HepG2 (cell line): ENCODE results near the gene HEPH. TPM values are rescaled to one million over a fixed set of nuclear protein-coding genes. Genes with fewer than 3 reads are reported as not detected.

Source experiments
- ATAC-seq: fragments of 200-7000 bp; cut with Tn5 transposase; 3 replicates; pipeline ENCODE4 v1.9.1; 2020; ENCODE audit warnings: mild to moderate bottlenecking, moderate library complexity
- BruUV-seq: library from RNA; stranded (reverse); fragments of 400-500 nt; replicated peaks from 2 replicates; lab custom pipeline; 2021; lab: Mats Ljungman, UMichigan
- CTCF ChIA-PET: fragments of 300-600 bp; formaldehyde crosslinking; extraction: SDS; loops from one replicate; lab custom pipeline; 2021; ENCODE audit warnings: low total read pairs, inconsistent platforms, low intra/inter-chr PET ratio; lab: Yijun Ruan, JAX
- POLR2A ChIA-PET: fragments of 350-600 bp; sonication (Branson Sonifier 250); formaldehyde crosslinking; loops from one replicate; lab custom pipeline; 2020; ENCODE audit warnings: antibody characterized with exemption, inconsistent platforms; lab: Yijun Ruan, JAX
- DNase-seq: peaks from one replicate; pipeline ENCODE4 v3.0.0-alpha.2; 2015; ENCODE audit warnings: low spot score
- FAIRE-seq: peaks from 3 replicates; lab custom pipeline; 2011; peaks lifted over from hg19 to GRCh38; lab: Jason Lieb, UNC
- H2AFZ ChIP-seq: one replicate; pipeline ENCODE4 v1.6.1; 2011; ENCODE audit warnings: low read length, inconsistent platforms
- H3K27ac ChIP-seq: fragments of 300-600 bp; 3 replicates; pipeline ENCODE4 v1.8.0; 2011; ENCODE audit warnings: mixed run types, mild to moderate bottlenecking, mixed read lengths, low read length, inconsistent platforms; ENCODE audit not compliant: insufficient read depth; ENCODE audit errors: extremely low read length
- H3K27me3 ChIP-seq, 2 experiments: fragments of 200-600 bp in 1 of 2; 2 replicates in 1 of 2; 3 replicates in 1 of 2; pipeline versions ENCODE4 v1.6.0 to v1.8.0; 2011; ENCODE audit warnings: low read length in 2 of 2, mild to moderate bottlenecking in 2 of 2, moderate library complexity in 2 of 2, inconsistent platforms in 1 of 2; ENCODE audit not compliant: insufficient read depth in 2 of 2, control insufficient read depth in 1 of 2
- H3K36me3 ChIP-seq, 2 experiments: fragments of 200-600 bp in 1 of 2; replicated peaks in 1 of 2; 2 replicates in 1 of 2; 3 replicates in 1 of 2; pipeline versions ENCODE4 v1.5.1 to v1.8.0; 2011; ENCODE audit warnings: low read length in 2 of 2, inconsistent platforms in 1 of 2; ENCODE audit not compliant: insufficient read depth in 2 of 2, control insufficient read depth in 1 of 2
- H3K4me1 ChIP-seq: 2 replicates; pipeline ENCODE4 v1.5.1; 2012; ENCODE audit warnings: low read length, inconsistent platforms; ENCODE audit not compliant: insufficient read depth
- H3K4me2 ChIP-seq: 2 replicates; pipeline ENCODE4 v1.6.0; 2011; ENCODE audit warnings: low read depth, low read length, inconsistent platforms
- H3K4me3 ChIP-seq, 3 experiments: fragments of 200-600 bp in 1 of 3; sonication (generic), shearing (Covaris generic) in 1 of 3; replicated peaks in 1 of 3; 2 replicates each; pipeline ENCODE4 v1.5.1; 2011 to 2016; ENCODE audit warnings: low read length in 3 of 3, inconsistent platforms in 2 of 3, low read depth in 2 of 3, mild to moderate bottlenecking in 2 of 3, control low read depth in 1 of 3, mixed read lengths in 1 of 3; ENCODE audit not compliant: insufficient read depth in 1 of 3
- H3K79me2 ChIP-seq: one replicate; pipeline ENCODE4 v1.6.1; 2011; ENCODE audit warnings: low read length, inconsistent platforms; ENCODE audit not compliant: insufficient read depth
- H3K9ac ChIP-seq: 2 replicates; pipeline ENCODE4 v1.6.0; 2011; ENCODE audit warnings: mild to moderate bottlenecking, low read depth, low read length, inconsistent platforms; ENCODE audit not compliant: insufficient read depth
- H3K9me3 ChIP-seq: 2 replicates; pipeline ENCODE4 v1.5.1; 2012; ENCODE audit warnings: mild to moderate bottlenecking, low read length
- H4K20me1 ChIP-seq: 2 replicates; pipeline ENCODE4 v1.6.0; 2011; ENCODE audit warnings: inconsistent platforms, mild to moderate bottlenecking, low read length, moderate library complexity; ENCODE audit not compliant: insufficient read depth
- AHR ChIP-seq: IDR thresholded peaks from 2 replicates; pipeline ENCODE4 v1.6.1; 2018; ENCODE audit warnings: missing genetic modification reagents, missing compliant biosample characterization
- ATM ChIP-seq: fragments of 450-650 bp; IDR thresholded peaks from 2 replicates; pipeline ENCODE4 v1.7.1; 2017; ENCODE audit warnings: mild to moderate bottlenecking, borderline replicate concordance
- KDM5B ChIP-seq: sonication (generic); formaldehyde crosslinking; IDR thresholded peaks from 2 replicates; pipeline ENCODE4 v1.4.0; 2020; ENCODE audit warnings: missing genetic modification reagents, mild to moderate bottlenecking, borderline replicate concordance
- KLF12 ChIP-seq: sonication (generic); formaldehyde crosslinking; IDR thresholded peaks from 2 replicates; pipeline ENCODE4 v1.4.0; 2020; ENCODE audit warnings: missing genetic modification reagents, borderline replicate concordance
- KLF6 ChIP-seq: IDR thresholded peaks from 2 replicates; pipeline ENCODE4 v1.8.0; 2016; ENCODE audit warnings: missing biosample characterization, missing genetic modification reagents
- MAFF ChIP-seq: IDR thresholded peaks from 2 replicates; pipeline ENCODE4 v1.6.1; 2011; ENCODE audit warnings: low read depth, low read length, improper control_type of control experiment
- TBP ChIP-seq: sonication (generic); formaldehyde crosslinking; IDR thresholded peaks from 2 replicates; pipeline ENCODE4 v1.5.0; 2020; ENCODE audit warnings: missing genetic modification reagents
- ZBTB21 ChIP-seq: sonication (generic); formaldehyde crosslinking; IDR thresholded peaks from 2 replicates; pipeline ENCODE4 v1.4.0; 2020; ENCODE audit warnings: missing genetic modification reagents
- ZBTB3 ChIP-seq: sonication (generic); formaldehyde crosslinking; IDR thresholded peaks from 2 replicates; pipeline ENCODE4 v1.4.0; 2020; ENCODE audit warnings: low read depth, mild to moderate bottlenecking, moderate library complexity, missing genetic modification reagents, borderline replicate concordance
- ZFP41 ChIP-seq: sonication (generic); formaldehyde crosslinking; IDR thresholded peaks from 2 replicates; pipeline ENCODE4 v1.4.0; 2020; ENCODE audit warnings: mild to moderate bottlenecking, missing genetic modification reagents, borderline replicate concordance
- ZNF460 ChIP-seq: sonication (generic); formaldehyde crosslinking; IDR thresholded peaks from 2 replicates; pipeline ENCODE4 v1.5.1; 2020; ENCODE audit warnings: missing genetic modification reagents, mild to moderate bottlenecking, borderline replicate concordance
- WGBS: methylation state at CpG from one replicate; pipeline ENCODE4 v1.1.6; 2017; ENCODE audit warnings: low lambda C conversion rate; 5-methylcytosine and 5-hydroxymethylcytosine counted together
- in situ Hi-C: cut with HindIII; loops from 2 replicates; pipeline ENCODE4 v1.10.0; 2017; ENCODE audit warnings: low pct_unique_long_range_greater_than_20kb; ENCODE audit not compliant: extremely low pct_ligation_motif_present
- intact Hi-C: fragments of 100-400 bp; cut with micrococcal nuclease; formaldehyde crosslinking; loops from one replicate; pipeline ENCODE4 v1.10.0; 2022; ENCODE audit not compliant: unreplicated experiment
- polyA plus RNA-seq, 8 experiments: library from polyadenylated mRNA; depleted of rRNA in 3 of 8; stranded (reverse) in 7 of 8; unstranded in 1 of 8; fragments of >200 nt; fragmentation: Illumina TruSeq in 4 of 8; extraction: Trizol in 4 of 8; gene quantifications; 2 replicates each; pipeline versions ENCODE4 v1.2.1 to v1.2.3, GENCODE V29; 2011 to 2016; ENCODE audit warnings: low read depth in 4 of 8, missing spikeins in 1 of 8, mixed read lengths in 1 of 8; ENCODE audit not compliant: insufficient read depth in 1 of 8
- total RNA-seq, 5 experiments: library from RNA; depleted of rRNA; stranded (reverse); fragments of >200 nt; fragmentation: Illumina TruSeq; extraction: Trizol; gene quantifications; 2 replicates each; pipeline ENCODE4 v1.2.3, GENCODE V29; 2016; ENCODE audit warnings: low read depth in 1 of 5
- TF ChIP-seq, protein P1 (sequence below): sonication (generic); formaldehyde crosslinking; IDR thresholded peaks from 2 replicates; pipeline ENCODE4 v1.5.1; 2020; ENCODE audit warnings: missing genetic modification reagents, mild to moderate bottlenecking, borderline replicate concordance

Gene HEPH
- total and polyA plus RNA-seq, 2 of the 13 experiments (the other 11 are each of a cell fraction or from before 2014, with no cell fraction given): not detected

DNA sequence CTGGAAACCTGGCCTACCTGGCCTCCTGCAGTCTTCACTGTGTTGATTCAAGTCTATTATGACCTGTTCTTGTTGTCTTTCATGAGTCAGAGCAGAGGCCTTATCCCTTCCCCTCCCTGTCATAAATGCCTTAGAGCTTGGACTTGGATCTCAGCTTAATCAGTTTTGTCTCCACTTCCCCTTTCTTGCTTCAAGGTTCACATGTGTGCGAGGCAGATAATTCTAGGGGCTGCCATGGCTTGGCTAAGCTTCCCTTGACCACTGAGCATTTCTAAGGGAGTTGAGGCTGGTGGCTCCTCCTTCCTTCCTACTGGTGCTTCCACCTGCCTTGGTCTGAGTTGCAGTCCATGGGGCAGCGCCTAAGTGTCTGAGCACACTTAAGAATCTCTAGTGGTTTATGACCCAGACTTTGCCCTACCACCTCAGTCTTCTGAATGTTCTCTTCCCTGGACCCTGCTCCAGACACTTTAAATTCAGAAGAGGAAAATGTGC lies 1.7 kb upstream of the HEPH start:
- Histone ChIP-seq H3K79me2 (no peaks in the 10 kb centered on the region), H3K27me3 (no peaks in the 10 kb centered on the region), H2AFZ (no peak overlapping the region), H3K9me3 (no peaks in the 10 kb centered on the region; the same call in 1 of the 2 replicates), H3K9ac (no peak overlapping the region), H3K27ac (no peak overlapping the region), H3K36me3 (no peaks in the 10 kb centered on the region), H3K4me1 (no peaks in the 10 kb centered on the region), H3K4me3 (no peak overlapping the region), H3K4me2 (no peak overlapping the region), H4K20me1 (no peaks in the 10 kb centered on the region)
- WGBS: 0% methylated on average over 1 of the region's 2 CpGs
- BruUV-seq: no TSS peak
- ChIA-PET POLR2A (no interaction called here), CTCF (no interaction called here)
- FAIRE-seq: no peak
- intact Hi-C loops (no loop called here), in situ Hi-C loops (no loop called here)
- no peak for DNase-seq
- no peak for ATAC-seq
- TF ChIP-seq ZBTB21 (CRISPR knock-in tag): no peak
- TF ChIP-seq ATM: no peak
- TF ChIP-seq ZNF460 (CRISPR knock-in tag): no peak
- TF ChIP-seq KLF12 (CRISPR knock-in tag): no peak
- TF ChIP-seq KLF6 (CRISPR knock-in tag): no peak
- TF ChIP-seq ZBTB3 (CRISPR knock-in tag): no peak
- no peak for TF ChIP-seq KDM5B
- TF ChIP-seq, protein P1, sequence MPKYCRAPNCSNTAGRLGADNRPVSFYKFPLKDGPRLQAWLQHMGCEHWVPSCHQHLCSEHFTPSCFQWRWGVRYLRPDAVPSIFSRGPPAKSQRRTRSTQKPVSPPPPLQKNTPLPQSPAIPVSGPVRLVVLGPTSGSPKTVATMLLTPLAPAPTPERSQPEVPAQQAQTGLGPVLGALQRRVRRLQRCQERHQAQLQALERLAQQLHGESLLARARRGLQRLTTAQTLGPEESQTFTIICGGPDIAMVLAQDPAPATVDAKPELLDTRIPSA (CRISPR knock-in tag): no peak
- TF ChIP-seq AHR (CRISPR knock-in tag): no peak
- TF ChIP-seq MAFF: no peak
- no peak for TF ChIP-seq ZFP41 (CRISPR knock-in tag)
- no peak for TF ChIP-seq TBP (CRISPR knock-in tag)
